NCI-H82 treated with DMSO at 0.1 percent for 48 hours (cell line): ENCODE results near the gene HIF1AN.
A peak's percentile ranks its signal among the peaks of the same experiment; 100 is the strongest.

Experiments used
- DNase-seq: peaks from one replicate; lab custom pipeline; 2025; ENCODE audit not compliant: unreplicated experiment; lab: John Stamatoyannopoulos, UW

HIF1AN gene

DNA sequence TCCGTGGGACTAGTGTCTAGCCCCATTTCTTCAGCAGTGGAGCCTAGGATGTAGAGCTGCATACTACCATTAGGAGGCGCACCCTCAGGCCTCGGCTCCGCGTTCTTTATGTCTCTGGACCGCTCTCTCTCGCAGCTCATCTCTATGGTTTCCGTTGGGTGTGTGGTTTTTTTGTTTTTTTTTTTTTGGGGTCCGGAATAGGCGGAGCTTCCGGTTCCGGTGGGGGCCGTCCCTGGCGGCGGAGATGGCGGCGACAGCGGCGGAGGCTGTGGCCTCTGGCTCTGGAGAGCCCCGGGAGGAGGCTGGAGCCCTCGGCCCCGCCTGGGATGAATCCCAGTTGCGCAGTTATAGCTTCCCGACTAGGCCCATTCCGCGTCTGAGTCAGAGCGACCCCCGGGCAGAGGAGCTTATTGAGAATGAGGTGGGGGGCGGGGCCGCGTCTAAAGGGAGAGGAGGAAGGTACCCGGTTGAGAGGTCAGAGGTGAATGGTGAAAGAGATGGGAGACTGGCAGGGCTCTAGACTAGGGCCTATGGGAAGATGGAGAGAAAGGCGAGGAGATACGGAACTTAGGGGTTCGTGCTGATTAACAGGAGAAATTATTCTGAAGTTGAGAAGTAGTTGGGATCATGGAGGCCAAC is at the start of gene HIF1AN:
TSS of gene HIF1AN (plus strand) at position 229 of the 639 bp plus-strand sequence. CDS start at position 245, 16 bp downstream.
- peak; percentile 84 for DNase-seq

- DNase-seq, result no peak
These were observed 48.2 kb upstream of the HIF1AN start for GRCh38 chr10:100487529-100487928.

DNA sequence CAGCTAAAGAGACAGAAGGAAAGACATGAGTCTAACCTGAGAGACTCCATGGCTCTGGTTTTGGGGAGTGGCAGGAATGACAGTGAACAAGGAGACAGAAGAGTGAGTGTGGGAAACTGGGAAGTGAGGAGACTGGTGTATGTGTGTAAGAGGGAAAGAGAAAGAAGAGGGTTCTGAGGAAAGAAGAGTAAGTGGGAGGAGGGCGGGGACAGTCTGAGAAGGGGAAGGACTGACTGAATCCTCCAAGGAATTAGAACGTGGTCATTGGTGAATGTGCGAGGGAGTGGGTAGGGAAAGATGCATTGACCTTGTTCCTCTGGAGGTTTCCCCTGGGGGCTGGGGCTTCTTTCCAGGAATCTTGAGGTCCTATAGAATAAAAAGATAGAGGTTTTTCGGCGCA is 46.3 kb upstream of the HIF1AN start:
- no peak for DNase-seq

DNA sequence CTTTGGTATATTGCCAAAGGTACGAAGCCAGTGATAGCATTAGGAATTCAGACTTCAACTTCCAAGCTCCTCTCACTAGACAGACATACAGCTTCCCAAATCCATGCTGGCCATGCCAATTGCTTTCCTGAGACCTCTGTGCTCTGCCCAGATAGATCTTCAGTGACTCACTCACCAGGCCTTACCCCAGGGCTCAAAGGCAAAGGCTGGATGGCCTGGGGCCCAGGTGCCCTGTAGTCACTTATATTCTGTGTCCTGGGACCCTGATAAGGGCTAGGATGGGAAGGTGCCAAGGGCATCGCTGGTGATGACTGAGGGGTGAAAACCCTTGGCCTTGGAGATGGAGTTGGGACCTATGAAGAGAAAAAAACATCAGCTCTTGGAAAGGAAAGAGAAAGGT is 45.2 kb upstream of the HIF1AN start:
- no peak for DNase-seq

DNA sequence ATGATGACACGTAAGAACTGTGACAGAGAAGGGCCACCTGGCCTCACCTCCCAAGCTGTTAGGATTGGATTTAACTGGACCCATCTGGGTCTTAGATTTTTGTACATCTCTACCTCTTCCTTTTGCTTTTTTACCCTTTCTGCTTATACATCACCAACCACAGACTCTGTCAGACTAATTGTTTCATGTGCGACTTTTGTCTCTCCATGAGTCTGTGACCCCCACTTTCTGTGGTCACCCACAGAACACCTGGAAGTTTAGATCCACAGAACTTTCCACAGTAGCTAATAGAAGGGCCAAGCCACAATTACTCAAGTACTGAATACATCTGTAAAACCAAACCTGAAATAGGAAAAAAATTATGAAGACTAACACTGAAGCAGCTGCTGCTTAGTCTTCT is 39.2 kb upstream of the HIF1AN start:
- no peak for DNase-seq

DNA sequence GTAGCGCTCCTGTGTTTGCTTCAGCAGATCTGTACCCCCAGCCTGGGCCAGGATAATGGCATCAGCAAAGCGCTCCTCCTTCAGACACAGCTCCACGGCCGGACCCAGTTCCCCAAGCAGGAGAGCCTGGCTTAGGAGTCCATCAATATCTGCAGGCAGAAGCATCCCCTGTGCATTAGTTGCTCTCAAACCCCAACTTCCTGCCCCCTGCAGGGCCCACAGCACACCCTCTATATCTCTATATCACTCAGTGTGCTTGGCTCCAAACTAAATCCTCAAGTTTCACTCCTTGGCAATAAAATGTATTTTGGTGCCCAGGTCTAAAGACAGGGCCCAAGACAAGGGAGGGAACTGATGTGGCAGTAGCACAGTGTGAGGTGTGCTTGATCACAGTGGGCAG is 37.7 kb upstream of the HIF1AN start:
- DNase-seq, result no peak

- DNase-seq, result no peak
These were observed 34.3 kb upstream of the HIF1AN start for GRCh38 chr10:100501423-100501822.

- no peak for DNase-seq
These were observed 32.7 kb upstream of the HIF1AN start for GRCh38 chr10:100502926-100503494.

DNA sequence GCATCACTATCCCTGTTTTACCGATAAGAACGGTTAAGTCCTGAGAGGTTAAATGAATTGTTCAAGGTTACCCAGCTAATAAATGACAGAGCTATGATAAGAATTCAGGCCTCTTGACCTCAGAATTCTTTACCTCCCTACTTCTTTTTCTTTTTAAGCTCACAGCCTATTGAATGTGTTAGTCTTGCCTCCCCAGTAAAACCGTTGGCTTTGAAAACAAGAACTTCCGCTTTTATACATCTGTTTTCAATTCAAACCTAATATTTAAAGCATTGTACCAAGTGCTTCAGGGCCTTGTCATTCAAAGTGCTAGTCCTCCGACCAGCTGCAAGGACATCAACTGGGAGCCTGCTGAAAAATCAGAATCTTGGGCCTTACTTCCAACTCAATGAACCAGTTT is 31.6 kb upstream of the HIF1AN start:
- DNase-seq, result no peak

DNA sequence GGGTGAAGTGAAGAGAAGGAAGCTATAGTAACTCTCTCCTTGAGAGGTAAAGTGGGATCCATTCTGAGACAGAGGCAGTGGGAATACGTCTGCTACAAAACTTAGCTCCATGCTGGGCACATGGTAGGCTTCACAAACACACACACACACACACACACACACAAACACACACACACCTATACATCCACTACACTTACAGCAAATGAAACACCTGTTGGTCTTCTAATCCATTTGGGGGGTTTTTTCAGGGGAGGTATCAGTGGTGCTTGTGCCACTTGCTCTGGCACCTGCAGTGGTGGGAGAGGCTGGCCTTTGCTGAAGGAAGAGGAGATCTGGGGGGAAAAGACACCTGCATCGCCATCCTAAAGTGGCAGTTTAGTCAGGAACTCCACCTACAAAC is 30.6 kb upstream of the HIF1AN start:
- DNase-seq, result no peak

- DNase-seq, result no peak
These were observed 29.0 kb upstream of the HIF1AN start for GRCh38 chr10:100506596-100507356.

DNA sequence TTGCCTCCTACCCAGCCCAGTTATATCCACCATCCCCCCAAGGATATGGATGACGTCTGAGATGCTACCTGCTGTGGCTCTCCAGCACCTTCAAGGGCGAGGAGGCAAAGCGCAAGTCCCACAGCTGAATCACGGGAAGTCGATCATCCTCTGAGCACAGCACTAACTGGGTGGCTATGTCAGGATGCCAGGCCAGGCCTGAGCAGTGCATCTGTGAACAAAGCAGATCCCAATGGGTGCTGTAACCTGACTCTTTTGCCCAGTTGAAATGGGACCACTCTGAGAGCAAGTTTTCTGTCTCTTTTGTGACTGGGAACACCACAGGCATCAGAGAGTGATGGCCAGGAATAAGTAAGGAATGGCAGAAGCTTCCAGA is 28.4 kb upstream of the HIF1AN start:
- no peak for DNase-seq

GRCh38 chr10:100508266-100508665 is 27.5 kb upstream of the HIF1AN start:
- DNase-seq, result no peak

DNA sequence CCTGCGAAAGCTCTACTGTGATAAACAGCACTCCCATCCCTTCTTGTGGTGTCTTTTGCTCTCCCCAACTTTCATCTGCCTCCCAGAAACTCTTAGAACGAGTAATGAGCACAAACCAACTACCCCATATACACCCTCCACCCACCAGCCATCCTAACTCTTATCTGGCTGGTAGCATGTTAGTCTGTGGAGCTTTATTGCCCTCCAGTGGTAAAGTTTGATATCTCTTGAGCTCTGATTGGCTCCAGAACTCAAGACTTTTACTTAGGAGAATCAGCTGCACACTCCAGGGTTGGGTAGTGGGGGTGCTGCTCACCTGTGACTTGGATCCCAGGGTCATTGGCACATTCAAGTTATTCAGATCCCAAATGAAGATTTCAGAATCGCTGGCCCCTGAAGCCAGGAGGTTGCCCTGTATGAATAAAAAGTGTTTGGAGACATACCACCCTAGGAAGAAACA is 27.0 kb upstream of the HIF1AN start:
- DNase-seq, result peak; percentile 23

GRCh38 chr10:100509241-100509840 is 26.4 kb upstream of the HIF1AN start:
- DNase-seq, result no peak

- DNase-seq, result no peak
These were observed 25.0 kb upstream of the HIF1AN start for GRCh38 chr10:100510533-100511308.

DNA sequence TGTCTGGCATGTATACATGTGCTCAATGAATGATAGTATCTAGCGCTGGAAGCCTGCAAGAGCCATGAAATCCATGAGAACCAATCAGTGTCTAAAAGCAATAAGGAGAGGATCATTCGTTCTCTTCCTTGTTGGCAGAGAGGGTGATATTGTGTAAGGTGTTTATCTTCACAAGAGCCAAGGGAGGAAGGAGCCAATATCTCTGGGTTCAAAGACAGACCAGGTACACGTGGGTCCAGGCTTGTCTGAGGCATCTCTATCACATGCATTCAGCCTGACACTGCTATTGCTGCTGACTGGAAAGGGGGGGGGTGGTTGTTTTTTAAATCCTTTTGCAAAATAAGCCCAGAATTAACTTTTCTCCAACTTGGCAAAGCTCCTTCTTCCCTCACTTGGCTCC is 20.1 kb upstream of the HIF1AN start:
- DNase-seq, result no peak

DNA sequence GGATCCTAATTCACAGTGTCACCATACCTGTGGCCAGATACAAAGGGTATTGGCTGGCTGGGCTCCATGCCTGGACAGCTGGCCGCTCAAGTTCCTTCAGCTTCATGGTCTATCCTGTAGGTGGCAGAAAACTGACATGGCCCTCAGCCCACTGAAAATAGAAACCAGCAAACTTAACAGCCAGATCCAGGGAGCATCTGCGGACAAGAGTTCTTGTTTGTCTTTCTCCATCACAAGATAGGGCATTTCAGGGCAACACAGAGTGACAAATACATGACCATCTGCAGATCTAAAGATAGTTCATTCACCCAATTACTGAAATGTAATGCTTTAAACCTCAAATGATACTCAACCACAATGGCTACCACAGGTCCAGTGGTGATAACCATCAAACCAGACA is 18.9 kb upstream of the HIF1AN start:
- peak; percentile 19 for DNase-seq

DNA sequence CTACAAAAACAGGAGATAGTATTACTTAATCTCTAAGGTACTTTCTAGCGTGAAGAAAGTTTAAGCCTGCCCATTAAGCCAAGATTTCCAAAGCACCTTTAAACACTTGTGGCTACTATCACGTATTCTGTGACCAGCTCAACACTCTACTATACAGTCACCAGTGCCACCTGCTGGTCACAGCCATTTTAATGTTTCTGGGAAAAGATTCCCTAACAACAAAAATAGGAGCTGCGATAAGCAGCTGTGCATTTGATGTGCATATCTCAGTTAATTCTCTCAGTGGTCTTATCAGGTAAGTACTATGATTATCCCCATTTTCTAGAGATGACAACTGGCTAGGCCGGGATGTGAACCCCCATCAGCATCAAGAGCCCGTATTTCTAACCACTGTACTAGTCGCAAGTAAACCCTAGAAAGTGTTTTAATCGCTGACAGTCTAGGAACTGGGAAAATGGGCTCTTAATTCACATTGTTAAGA is 16.9 kb upstream of the HIF1AN start:
- peak; percentile 54 for DNase-seq

DNA sequence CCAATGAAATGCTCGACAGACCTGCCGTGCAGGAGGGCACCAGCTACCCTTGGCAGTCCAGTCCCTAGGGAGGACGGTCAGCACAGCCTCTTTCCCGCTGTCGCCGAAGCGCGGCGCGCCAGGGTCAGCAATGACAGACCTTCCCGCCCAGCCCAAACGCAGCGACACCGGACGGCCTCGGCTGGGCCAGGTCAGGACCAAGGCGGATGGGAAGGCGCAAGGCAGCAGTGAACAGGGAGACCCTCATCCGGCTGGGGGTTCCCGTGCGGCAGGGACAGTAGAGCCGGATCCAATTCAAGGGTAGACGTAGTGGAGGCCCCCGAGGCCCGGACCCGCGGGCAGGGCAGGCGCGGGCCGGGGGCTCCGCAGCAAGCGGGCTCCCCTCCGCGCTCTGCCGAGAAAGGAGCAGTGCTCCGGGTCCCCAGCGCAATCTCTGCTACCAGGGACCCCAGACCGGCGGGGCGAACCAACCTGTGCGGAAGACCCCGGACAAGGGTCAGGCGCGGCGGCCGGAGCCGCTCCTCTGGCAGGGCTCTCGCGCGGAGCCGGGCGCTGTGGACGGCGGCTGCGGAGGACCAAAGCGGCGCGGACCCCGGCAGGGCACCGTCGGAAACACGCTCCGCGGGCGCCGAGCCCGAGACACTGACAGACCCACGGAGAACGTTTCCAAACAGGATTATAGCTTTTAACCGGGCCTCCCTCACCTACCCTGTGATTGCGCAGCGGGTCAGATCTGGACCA is 16.3 kb upstream of the HIF1AN start, which contains the start of gene SEC31B:
TSS of gene SEC31B (minus strand) at position 551 of the 741 bp plus-strand sequence. CDS start 2,909 bp downstream, outside the sequence.
- DNase-seq, result peak; percentile 35
